ENCODE measurements around the gene DGKB. TPM values are rescaled to one million over a fixed set of nuclear protein-coding genes. Genes with fewer than 3 reads are reported as not detected.

The DGKB gene
- polyA plus RNA-seq, 1 donor (not counting 4 experiments of a cell fraction or from before 2014, with no cell fraction given) = 0.01 TPM

GRCh38 chr7:14825912-14826311, 76.6 kb downstream of the DGKB start:
- H3K9ac ChIP-seq (ENCODE audit: control insufficient read depth, extremely low read depth, insufficient read depth, low read length) = no peak overlapping the region
- TF ChIP-seq CTCF (optimal IDR thresholded peaks at IDR 0.05 in 1 of 3, IDR thresholded peaks at IDR 0.05 in 1 of 3, conservative IDR thresholded peaks at IDR 0.05 in 1 of 3; ENCODE audit: extremely low read depth in 1 of 3, insufficient read depth in 2 of 3, low read length in 3 of 3) (no peak), EZH2 (IDR thresholded peaks at IDR 0.05; ENCODE audit: low read length) (no peak)
- H3K36me3 ChIP-seq (ENCODE audit: control insufficient read depth in 2 of 2, extremely low read depth in 1 of 2, insufficient read depth in 2 of 2, low read length in 2 of 2) = no peaks in the 10 kb centered on the region
- no peak overlapping the region for H3K4me3 ChIP-seq (ENCODE audit: control insufficient read depth in 2 of 3, extremely low read depth in 1 of 3, insufficient read depth in 2 of 3, low read depth in 1 of 3, low read length in 3 of 3)
- FAIRE-seq (no peak), DNase-seq (ENCODE audit: low read depth, low spot score) (no peak)
- no peaks in the 10 kb centered on the region for H3K9me1 ChIP-seq (ENCODE audit: control insufficient read depth, extremely low read depth, insufficient read depth, low read length)
- H4K20me1 ChIP-seq (ENCODE audit: control insufficient read depth, extremely low read depth, insufficient read depth, low read length) = no peaks in the 10 kb centered on the region
- no peaks in the 10 kb centered on the region for H3K79me2 ChIP-seq (ENCODE audit: control insufficient read depth, insufficient read depth, low read length)
- no peaks in the 10 kb centered on the region for H3K9me3 ChIP-seq (ENCODE audit: control insufficient read depth, low read depth, low read length)
- H3K27ac ChIP-seq (ENCODE audit: control insufficient read depth, insufficient read depth, low read length) = no peak overlapping the region
- dilution Hi-C loops (cut with MboI; ENCODE audit: extremely low pct_ligation_motif_present, low sequenced_read_pairs) = no loop called here
- H3K27me3 ChIP-seq (ENCODE audit: control insufficient read depth, extremely low read depth, insufficient read depth, low read length) = no peaks in the 10 kb centered on the region
- H2AFZ ChIP-seq (ENCODE audit: control insufficient read depth, low read length) = no peak overlapping the region
- H3K4me2 ChIP-seq (ENCODE audit: control insufficient read depth, extremely low read depth, insufficient read depth, low read depth, low read length) = no peak overlapping the region
- no peaks in the 10 kb centered on the region for H3K4me1 ChIP-seq (ENCODE audit: control insufficient read depth, extremely low read depth, insufficient read depth, low read length)

GRCh38 chr7:14822481-14822854, 80.1 kb downstream of the DGKB start:
- Histone ChIP-seq H3K79me2 (ENCODE audit: control insufficient read depth, insufficient read depth, low read length) (no peaks in the 10 kb centered on the region), H3K9me1 (ENCODE audit: control insufficient read depth, extremely low read depth, insufficient read depth, low read length) (no peaks in the 10 kb centered on the region), H3K9ac (ENCODE audit: control insufficient read depth, extremely low read depth, insufficient read depth, low read length) (no peak overlapping the region), H2AFZ (ENCODE audit: control insufficient read depth, low read length) (no peak overlapping the region), H4K20me1 (ENCODE audit: control insufficient read depth, extremely low read depth, insufficient read depth, low read length) (no peaks in the 10 kb centered on the region), H3K4me3 (ENCODE audit: control insufficient read depth in 2 of 3, extremely low read depth in 1 of 3, insufficient read depth in 2 of 3, low read depth in 1 of 3, low read length in 3 of 3) (no peak overlapping the region), H3K9me3 (ENCODE audit: control insufficient read depth, low read depth, low read length) (no peaks in the 10 kb centered on the region), H3K36me3 (ENCODE audit: control insufficient read depth in 2 of 2, extremely low read depth in 1 of 2, insufficient read depth in 2 of 2, low read length in 2 of 2) (no peaks in the 10 kb centered on the region), H3K4me2 (ENCODE audit: control insufficient read depth, extremely low read depth, insufficient read depth, low read depth, low read length) (no peak overlapping the region), H3K27me3 (ENCODE audit: control insufficient read depth, extremely low read depth, insufficient read depth, low read length) (no peaks in the 10 kb centered on the region), H3K27ac (ENCODE audit: control insufficient read depth, insufficient read depth, low read length) (no peak overlapping the region), H3K4me1 (ENCODE audit: control insufficient read depth, extremely low read depth, insufficient read depth, low read length) (no peaks in the 10 kb centered on the region)
- no peak for TF ChIP-seq CTCF (optimal IDR thresholded peaks at IDR 0.05 in 1 of 3, IDR thresholded peaks at IDR 0.05 in 1 of 3, conservative IDR thresholded peaks at IDR 0.05 in 1 of 3; ENCODE audit: extremely low read depth in 1 of 3, insufficient read depth in 2 of 3, low read length in 3 of 3)
- TF ChIP-seq EZH2 (IDR thresholded peaks at IDR 0.05; ENCODE audit: low read length) = no peak
- no peak for FAIRE-seq
- dilution Hi-C loops (cut with MboI; ENCODE audit: extremely low pct_ligation_motif_present, low sequenced_read_pairs) = no loop called here
- DNase-seq (ENCODE audit: low read depth, low spot score) = no peak

Data from keratinocyte (primary cell).